H1 (cell line): Measurements from ENCODE around the gene FGF1. TPM values are rescaled to one million over a fixed set of nuclear protein-coding genes. Genes with fewer than 3 reads are reported as not detected.
A peak's percentile ranks its signal among the peaks of the same experiment; 100 is the strongest.

Experiments used
- CTCF ChIA-PET: fragments of 300-600 bp; sonication (Branson Sonifier 250); formaldehyde crosslinking; loops from one replicate; lab custom pipeline; 2021; ENCODE audit not compliant: partially characterized antibody; lab: Charles Lee
- POLR2A ChIA-PET: fragments of 300-600 bp; sonication (Branson Sonifier 250); formaldehyde crosslinking; loops from one replicate; lab custom pipeline; 2021; ENCODE audit warnings: inconsistent platforms; ENCODE audit not compliant: partially characterized antibody; lab: Charles Lee
- DNase-seq, 2 experiments: peaks; one replicate each; pipeline versions ENCODE4 v3.0.0 to v3.0.0-alpha.2; 2010 to 2022; ENCODE audit warnings: low spot score in 2 of 2, low read depth in 1 of 2, mixed read lengths in 1 of 2
- FAIRE-seq: peaks from 2 replicates; lab custom pipeline; 2011; peaks lifted over from hg19 to GRCh38; lab: Jason Lieb, UNC
- H2AFZ ChIP-seq: 2 replicates; pipeline ENCODE4 v1.8.1; 2012; ENCODE audit warnings: low read length, inconsistent platforms
- H2AK5ac ChIP-seq: 2 replicates; pipeline ENCODE4 v1.6.1; 2013; ENCODE audit warnings: low read depth, low read length
- H2BK120ac ChIP-seq: replicated peaks from 2 replicates; pipeline ENCODE3; 2013; ENCODE audit warnings: low read depth, low read length, inconsistent platforms
- H2BK12ac ChIP-seq: 2 replicates; pipeline ENCODE4 v1.6.1; 2013; ENCODE audit warnings: low read depth, low read length
- H2BK15ac ChIP-seq: 2 replicates; pipeline ENCODE4 v1.6.1; 2013; ENCODE audit warnings: low read length
- H2BK20ac ChIP-seq: 2 replicates; pipeline ENCODE4 v1.6.1; 2013; ENCODE audit warnings: low read length
- H2BK5ac ChIP-seq: 2 replicates; pipeline ENCODE4 v1.6.1; 2013; ENCODE audit warnings: low read depth, low read length
- H3K14ac ChIP-seq: 2 replicates; pipeline ENCODE4 v1.6.1; 2013; ENCODE audit warnings: inconsistent platforms; ENCODE audit not compliant: insufficient read length
- H3K18ac ChIP-seq: 2 replicates; pipeline ENCODE4 v1.6.1; 2013; ENCODE audit warnings: low read length; ENCODE audit errors: extremely low read depth
- H3K23ac ChIP-seq: 2 replicates; pipeline ENCODE4 v1.6.1; 2013; ENCODE audit warnings: inconsistent platforms; ENCODE audit not compliant: insufficient read length
- H3K23me2 ChIP-seq: 2 replicates; pipeline ENCODE4 v1.6.1; 2013; ENCODE audit warnings: low read depth, low read length
- H3K27ac ChIP-seq: 2 replicates; pipeline ENCODE4 v1.6.1; 2011; ENCODE audit warnings: low read depth, low read length, inconsistent platforms
- H3K27me3 ChIP-seq, 4 experiments: replicated peaks in 1 of 4; 1 replicate in 1 of 4; 2 replicates in 3 of 4; pipeline versions ENCODE4 v1.6.1 to v1.8.1; 2011 to 2013; ENCODE audit warnings: low read length in 3 of 4, mild to moderate bottlenecking in 3 of 4, inconsistent platforms in 2 of 4, mixed read lengths in 2 of 4, moderate library complexity in 1 of 4; ENCODE audit not compliant: control insufficient read depth in 3 of 4, insufficient read depth in 3 of 4; ENCODE audit errors: extremely low read depth in 1 of 4
- H3K36me3 ChIP-seq, 4 experiments: 2 replicates each; pipeline versions ENCODE4 v1.6.1 to v1.8.1; 2011 to 2013; ENCODE audit warnings: mild to moderate bottlenecking in 4 of 4, low read length in 3 of 4, moderate library complexity in 2 of 4, control low read depth in 1 of 4, inconsistent platforms in 1 of 4; ENCODE audit not compliant: insufficient read depth in 4 of 4, control insufficient read depth in 2 of 4
- H3K4ac ChIP-seq: replicated peaks from 2 replicates; pipeline ENCODE3; 2013; ENCODE audit warnings: low read length, low read depth, mixed read lengths, inconsistent platforms; ENCODE audit not compliant: insufficient read length
- H3K4me1 ChIP-seq, 4 experiments: replicated peaks in 1 of 4; 1 replicate in 1 of 4; 2 replicates in 3 of 4; pipeline versions ENCODE4 v1.6.1 to v1.8.1; 2011 to 2013; ENCODE audit warnings: low read length in 3 of 4, inconsistent platforms in 2 of 4, mixed read lengths in 1 of 4; ENCODE audit not compliant: insufficient read depth in 4 of 4, control insufficient read depth in 3 of 4
- H3K4me2 ChIP-seq, 2 experiments: 2 replicates each; pipeline versions ENCODE4 v1.6.1 to v1.8.1; 2011 to 2013; ENCODE audit warnings: low read depth in 2 of 2, low read length in 2 of 2, control low read depth in 1 of 2, inconsistent platforms in 1 of 2, mild to moderate bottlenecking in 1 of 2; ENCODE audit not compliant: insufficient read depth in 1 of 2
- H3K4me3 ChIP-seq, 4 experiments: fragments of 200-600, 300-600 bp in 1 of 4; sonication (generic), shearing (Covaris generic), sonication (Bioruptor Twin) in 1 of 4; 2 replicates each; pipeline versions ENCODE4 v1.5.1 to v1.8.1; 2011 to 2016; ENCODE audit warnings: low read length in 4 of 4, low read depth in 3 of 4, control low read depth in 2 of 4, inconsistent platforms in 2 of 4, mild to moderate bottlenecking in 2 of 4, mixed read lengths in 1 of 4, moderate library complexity in 1 of 4; ENCODE audit not compliant: insufficient read depth in 2 of 4; ENCODE audit errors: extremely low read depth in 1 of 4
- H3K56ac ChIP-seq: replicated peaks from 2 replicates; pipeline ENCODE3; 2013; ENCODE audit warnings: low read depth, mild to moderate bottlenecking, mixed read lengths, low read length, inconsistent platforms; ENCODE audit not compliant: insufficient read length
- H3K79me1 ChIP-seq: 2 replicates; pipeline ENCODE4 v1.6.1; 2013; ENCODE audit warnings: low read depth, low read length, control low read depth
- H3K79me2 ChIP-seq, 2 experiments: 2 replicates each; pipeline versions ENCODE4 v1.6.1 to v1.8.1; 2012 to 2013; ENCODE audit warnings: low read length in 2 of 2, mild to moderate bottlenecking in 2 of 2, inconsistent platforms in 1 of 2; ENCODE audit not compliant: insufficient read depth in 2 of 2, control insufficient read depth in 1 of 2
- H3K9ac ChIP-seq, 4 experiments: replicated peaks in 1 of 4; 1 replicate in 1 of 4; 2 replicates in 3 of 4; pipeline versions ENCODE4 v1.6.1 to v1.8.1; 2011 to 2013; ENCODE audit warnings: low read depth in 3 of 4, low read length in 3 of 4, control low read depth in 2 of 4, mild to moderate bottlenecking in 2 of 4, moderate library complexity in 2 of 4, inconsistent platforms in 1 of 4; ENCODE audit errors: extremely low read depth in 1 of 4
- H3K9me3 ChIP-seq, 2 experiments: 2 replicates each; pipeline versions ENCODE4 v1.6.1 to v1.8.1; 2012 to 2013; ENCODE audit warnings: mild to moderate bottlenecking in 2 of 2, moderate library complexity in 2 of 2, control low read depth in 1 of 2, inconsistent platforms in 1 of 2, low read depth in 1 of 2, low read length in 1 of 2, mixed read lengths in 1 of 2; ENCODE audit not compliant: insufficient read depth in 2 of 2
- H4K20me1 ChIP-seq, 2 experiments: replicated peaks in 1 of 2; 2 replicates each; pipeline versions ENCODE3 to v1.8.1; 2011 to 2013; ENCODE audit warnings: inconsistent platforms in 2 of 2, low read length in 2 of 2, mild to moderate bottlenecking in 1 of 2; ENCODE audit not compliant: insufficient read depth in 2 of 2, control insufficient read depth in 1 of 2
- H4K5ac ChIP-seq: 2 replicates; pipeline ENCODE4 v1.6.1; 2013; ENCODE audit warnings: low read length, low read depth, mixed read lengths, inconsistent platforms; ENCODE audit not compliant: insufficient read length
- H4K8ac ChIP-seq: 2 replicates; pipeline ENCODE4 v1.8.0; 2013; ENCODE audit warnings: mild to moderate bottlenecking, moderate library complexity, low read length, inconsistent platforms; ENCODE audit not compliant: insufficient read depth; ENCODE audit errors: extremely low read depth
- H4K91ac ChIP-seq: replicated peaks from 2 replicates; pipeline ENCODE3; 2013; ENCODE audit warnings: low read length, mixed read lengths, inconsistent platforms; ENCODE audit not compliant: insufficient read length
- CBX8 ChIP-seq: fragments of 300-800, 300-1000 bp; sonication (generic); IDR thresholded peaks from 2 replicates; pipeline ENCODE4 v1.7.1; 2016; ENCODE audit warnings: low read depth, low read length, borderline replicate concordance
- EZH2 ChIP-seq: fragments of 200-600 bp; sonication (generic); IDR thresholded peaks from 2 replicates; pipeline ENCODE4 v1.7.1; 2012; ENCODE audit warnings: low read depth, mild to moderate bottlenecking, moderate library complexity, low read length, inconsistent platforms; ENCODE audit not compliant: severe bottlenecking
- GTF2F1 ChIP-seq: IDR thresholded peaks from 2 replicates; pipeline ENCODE4 v1.6.1; 2012; ENCODE audit warnings: low read depth, low read length, improper control_type of control experiment, borderline replicate concordance
- PHF8 ChIP-seq: fragments of 200-600 bp; sonication (generic); conservative IDR thresholded peaks from 2 replicates; pipeline ENCODE4 v1.7.1; 2012; ENCODE audit warnings: low read depth, mild to moderate bottlenecking, inconsistent platforms, low read length, moderate library complexity
- POU5F1 ChIP-seq: IDR thresholded peaks from 2 replicates; pipeline ENCODE4 v1.6.1; 2011; ENCODE audit warnings: low read depth, mild to moderate bottlenecking, low read length, moderate library complexity
- RAD21 ChIP-seq, 2 experiments: IDR thresholded peaks in 1 of 2; conservative IDR thresholded peaks in 1 of 2; 2 replicates each; pipeline ENCODE4 v1.6.1; 2011; ENCODE audit warnings: low read depth in 2 of 2, low read length in 2 of 2, improper control_type of control experiment in 1 of 2, inconsistent platforms in 1 of 2, mild to moderate bottlenecking in 1 of 2, moderate library complexity in 1 of 2
- RNF2 ChIP-seq: fragments of 200-900, 300-1000 bp; sonication (generic); IDR thresholded peaks from 2 replicates; pipeline ENCODE4 v1.7.1; 2016; ENCODE audit warnings: borderline replicate concordance, low read depth, mild to moderate bottlenecking, antibody characterized with exemption, low read length; ENCODE audit not compliant: poor library complexity, severe bottlenecking; ENCODE audit errors: missing control alignments
- TAF7 ChIP-seq: optimal IDR thresholded peaks from 2 replicates; pipeline ENCODE3; 2011; ENCODE audit warnings: low read depth, mild to moderate bottlenecking, inconsistent platforms, low read length, moderate library complexity, borderline replicate concordance
- TCF12 ChIP-seq: IDR thresholded peaks from 2 replicates; pipeline ENCODE4 v1.6.1; 2011; ENCODE audit warnings: low read depth, mild to moderate bottlenecking, low read length
- YY1 ChIP-seq: IDR thresholded peaks from 2 replicates; pipeline ENCODE4 v1.6.1; 2011; ENCODE audit warnings: low read depth, mild to moderate bottlenecking, low read length
- WGBS, 2 experiments: shearing (Covaris generic) in 1 of 2; methylation state at CpG; one replicate each; pipeline versions ENCODE4 v1.1.6 to v1.1.7; 2013 to 2015; ENCODE audit warnings: low lambda C conversion rate in 2 of 2, mixed read lengths in 2 of 2, inconsistent platforms in 1 of 2, low coverage in 1 of 2, missing lambda C conversion rate in 1 of 2; ENCODE audit not compliant: insufficient replicate concordance in 2 of 2, insufficient coverage in 1 of 2, insufficient read length in 1 of 2; ENCODE audit errors: extremely low coverage in 1 of 2, missing lambda C conversion rate in 1 of 2; 5-methylcytosine and 5-hydroxymethylcytosine counted together
- polyA plus RNA-seq, 7 experiments: library from polyadenylated mRNA; depleted of rRNA in 3 of 7; stranded (reverse) in 5 of 7; unstranded in 2 of 7; fragments of >200 nt in 5 of 7; fragments of 200-250 nt in 2 of 7; gene quantifications; 1 replicate in 5 of 7; 2 replicates in 1 of 7; 4 replicates in 1 of 7; pipeline versions ENCODE4 v1.2.1 to v1.2.3, GENCODE V29; 2011 to 2013; ENCODE audit warnings: missing spikeins in 2 of 7, mixed read lengths in 2 of 7
- total RNA-seq: library from RNA; stranded (reverse); fragmentation: NEBNext Ultra II Directional; extraction: Animal tissue kit (Norgen Biotek cat#: 25700); gene quantifications from 2 replicates; pipeline ENCODE4 v1.2.1, GENCODE V29; 2021
- TF ChIP-seq, protein P1 (sequence below): IDR thresholded peaks from 2 replicates; pipeline ENCODE4 v1.6.1; 2011; ENCODE audit warnings: low read length, improper control_type of control experiment

The FGF1 gene
- total and polyA plus RNA-seq, 2 of the 8 experiments (the other 6 are each of a cell fraction or from before 2014, with no cell fraction given): 0.30 to 0.50 TPM

DNA sequence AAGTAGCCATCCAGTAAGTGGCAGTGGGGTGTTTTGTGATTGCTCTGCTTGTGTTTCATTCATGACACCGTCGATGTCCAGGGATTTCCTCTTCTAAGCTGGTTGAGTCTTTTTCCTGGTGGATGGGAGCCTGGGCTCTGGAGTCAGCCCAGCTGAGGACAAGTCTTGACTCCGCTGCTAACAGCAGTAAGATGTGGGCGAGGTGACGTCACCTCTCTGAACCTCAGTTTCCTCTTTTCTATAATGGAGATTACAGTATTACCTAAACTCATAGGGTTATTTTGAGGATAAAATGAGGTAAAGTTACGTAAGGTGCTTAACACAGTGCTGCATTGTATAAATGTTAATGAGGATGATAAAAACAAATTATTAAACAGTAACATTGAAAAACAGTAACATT is 21.3 kb downstream of the FGF1 start:
- H3K4me3 ChIP-seq: no peak overlapping the region
- no peak overlapping the region for H2BK5ac ChIP-seq
- no peak overlapping the region for H3K27ac ChIP-seq
- no peak overlapping the region for H4K91ac ChIP-seq
- H3K4me2 ChIP-seq: no peak overlapping the region
- H2BK20ac ChIP-seq: no peak overlapping the region
- H3K23ac ChIP-seq: no peak overlapping the region
- no peaks in the 10 kb centered on the region for H3K36me3 ChIP-seq
- H3K27me3 ChIP-seq: no peaks in the 10 kb centered on the region; a peak in 2 of 7 replicates
- H4K20me1 ChIP-seq: no peaks in the 10 kb centered on the region
- no peaks in the 10 kb centered on the region for H3K79me2 ChIP-seq
- no peak overlapping the region for H2BK120ac ChIP-seq
- H3K14ac ChIP-seq: no peak overlapping the region
- no peak overlapping the region for H2BK12ac ChIP-seq
- H3K9ac ChIP-seq: no peak overlapping the region
- DNase-seq (no peak), FAIRE-seq (no peak)
- ChIA-PET CTCF (interaction anchor here (1.6 to 17.4 kb wide), 3 partner anchors 10 to 54 kb away, joined by 7 to 605 read pairs (median 27); partner anchors contain the start of gene FGF1), POLR2A (no interaction called here)
- H4K5ac ChIP-seq: no peak overlapping the region
- H3K4ac ChIP-seq: no peak overlapping the region
- no peak overlapping the region for H3K56ac ChIP-seq
- no peak overlapping the region for H4K8ac ChIP-seq
- H2AK5ac ChIP-seq: no peak overlapping the region
- no peaks in the 10 kb centered on the region; the same call in 1 of the 2 replicates for H3K23me2 ChIP-seq
- WGBS, 2 experiments: 93% methylated on average over 6 of the region's 6 CpGs; no CpG with 5 or more reads in 1 of the 2 experiments
- no peaks in the 10 kb centered on the region for H3K79me1 ChIP-seq
- H3K18ac ChIP-seq: no peak overlapping the region; the same call in 1 of the 2 replicates
- H2AFZ ChIP-seq: no peak overlapping the region
- H2BK15ac ChIP-seq: 0 out of 2 replicates have a peak overlapping the region, but pooled peaks have one; percentile 25
- peaks cover 0 to 9% (median 0%) of the 10 kb centered on the region in 4 experiments; a peak in 2 of 7 replicates for H3K4me1 ChIP-seq
- no peaks in the 10 kb centered on the region for H3K9me3 ChIP-seq
- TF ChIP-seq RNF2: no peak
- TF ChIP-seq EZH2: no peak
- no peak for TF ChIP-seq YY1
- TF ChIP-seq GTF2F1: no peak
- TF ChIP-seq RAD21 (IDR thresholded peaks at IDR 0.05 in 1 of 2, conservative IDR thresholded peaks at IDR 0.05 in 1 of 2; ENCODE audit: low read depth in 2 of 2, low read length in 2 of 2): no peak
- no peak for TF ChIP-seq POU5F1
- TF ChIP-seq TAF7: no peak
- no peak for TF ChIP-seq PHF8
- TF ChIP-seq CBX8: no peak
- TF ChIP-seq, protein P1, sequence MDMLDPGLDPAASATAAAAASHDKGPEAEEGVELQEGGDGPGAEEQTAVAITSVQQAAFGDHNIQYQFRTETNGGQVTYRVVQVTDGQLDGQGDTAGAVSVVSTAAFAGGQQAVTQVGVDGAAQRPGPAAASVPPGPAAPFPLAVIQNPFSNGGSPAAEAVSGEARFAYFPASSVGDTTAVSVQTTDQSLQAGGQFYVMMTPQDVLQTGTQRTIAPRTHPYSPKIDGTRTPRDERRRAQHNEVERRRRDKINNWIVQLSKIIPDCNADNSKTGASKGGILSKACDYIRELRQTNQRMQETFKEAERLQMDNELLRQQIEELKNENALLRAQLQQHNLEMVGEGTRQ: no peak
- no peak for TF ChIP-seq TCF12
